VCaP (cell line): ENCODE data around the gene TOR2A.

Source experiments
- H3K27ac ChIP-seq: fragments of 450-650 bp; 2 replicates; pipeline ENCODE4 v1.5.1; 2017
- CTCF ChIP-seq: fragments of 450-650 bp; conservative IDR thresholded peaks from 2 replicates; pipeline ENCODE4 v1.5.1; 2017; ENCODE audit warnings: mild to moderate bottlenecking, moderate library complexity

Gene TOR2A

GRCh38 chr9:127698985-127699670 lies 36.0 kb downstream of the TOR2A start:
- TF ChIP-seq CTCF = no peak
- H3K27ac ChIP-seq = no peak overlapping the region

- no peak for TF ChIP-seq CTCF
- no peak overlapping the region for H3K27ac ChIP-seq
Observed at GRCh38 chr9:127698386-127698785, 36.7 kb downstream of the TOR2A start.

GRCh38 chr9:127697575-127697974 lies 37.5 kb downstream of the TOR2A start:
- no peak overlapping the region for H3K27ac ChIP-seq
- no peak for TF ChIP-seq CTCF

- no peak for TF ChIP-seq CTCF
- H3K27ac ChIP-seq = peak overlapping the region; percentile 28
Observed at GRCh38 chr9:127694890-127695720, 40.0 kb downstream of the TOR2A start.

- TF ChIP-seq CTCF = no peak
Observed at GRCh38 chr9:127693697-127694096, 41.4 kb downstream of the TOR2A start.

GRCh38 chr9:127693143-127693542 lies 42.0 kb downstream of the TOR2A start:
- no peak overlapping the region for H3K27ac ChIP-seq
- no peak for TF ChIP-seq CTCF

More at GRCh38 chr9:127693697-127694096, 41.4 kb downstream of the TOR2A start:
- H3K27ac ChIP-seq = no peak overlapping the region

- TF ChIP-seq CTCF = no peak
- H3K27ac ChIP-seq = no peak overlapping the region
Observed at GRCh38 chr9:127692071-127692470, 43.0 kb downstream of the TOR2A start.
